Astrocyte of the cerebellum (primary cell): ENCODE data around the gene SLC6A2.

Source experiments
- DNase-seq: peaks from one replicate; pipeline ENCODE4 v3.0.0-alpha.2; 2011; ENCODE audit warnings: low read depth
- H3K4me3 ChIP-seq: 2 replicates; pipeline ENCODE4 v1.5.1; 2011; ENCODE audit warnings: mild to moderate bottlenecking, low read depth, low read length, moderate library complexity
- in situ Hi-C: cut with HindIII; loops from 2 replicates; pipeline ENCODE4 v1.10.0; 2017; ENCODE audit warnings: low sequenced_read_pairs
- TF ChIP-seq, protein P1 (sequence below): IDR thresholded peaks from 2 replicates; pipeline ENCODE4 v1.5.1; 2012; ENCODE audit warnings: low read length, low read depth, moderate library complexity, mild to moderate bottlenecking; ENCODE audit errors: missing control alignments

The SLC6A2 gene

DNA sequence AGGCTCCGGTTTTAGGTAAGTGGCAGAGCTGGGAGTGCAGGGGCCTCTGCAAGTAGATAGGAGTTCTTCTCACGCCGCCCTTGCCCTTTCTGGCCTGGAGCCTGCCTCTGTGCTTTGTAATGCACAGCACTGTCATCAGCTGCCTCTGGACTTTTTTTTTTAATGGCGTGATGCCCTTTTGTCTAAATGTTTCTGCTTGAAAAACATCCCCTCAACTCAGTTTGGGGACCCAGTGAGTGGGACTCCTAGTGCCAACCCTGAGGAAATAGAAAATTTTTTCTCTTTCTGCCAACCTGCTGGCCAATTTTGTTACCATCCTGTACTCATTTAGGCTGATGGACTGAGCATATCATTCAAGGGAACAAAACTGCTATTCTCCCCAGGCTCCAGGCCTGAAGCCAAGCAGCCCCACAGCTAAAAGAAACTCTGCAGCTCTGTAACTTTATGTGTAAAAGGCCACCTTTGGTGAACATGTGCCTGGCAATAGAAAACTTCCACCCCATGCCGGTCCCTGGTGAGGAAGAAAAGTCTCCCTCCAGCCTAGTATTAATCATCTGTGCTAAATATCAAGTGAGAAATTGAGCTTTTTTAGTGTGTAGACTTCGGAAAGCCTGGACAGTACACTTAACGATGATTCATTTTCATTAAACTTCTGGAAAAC lies 22.5 kb downstream of the SLC6A2 start:
- TF ChIP-seq, protein P1, sequence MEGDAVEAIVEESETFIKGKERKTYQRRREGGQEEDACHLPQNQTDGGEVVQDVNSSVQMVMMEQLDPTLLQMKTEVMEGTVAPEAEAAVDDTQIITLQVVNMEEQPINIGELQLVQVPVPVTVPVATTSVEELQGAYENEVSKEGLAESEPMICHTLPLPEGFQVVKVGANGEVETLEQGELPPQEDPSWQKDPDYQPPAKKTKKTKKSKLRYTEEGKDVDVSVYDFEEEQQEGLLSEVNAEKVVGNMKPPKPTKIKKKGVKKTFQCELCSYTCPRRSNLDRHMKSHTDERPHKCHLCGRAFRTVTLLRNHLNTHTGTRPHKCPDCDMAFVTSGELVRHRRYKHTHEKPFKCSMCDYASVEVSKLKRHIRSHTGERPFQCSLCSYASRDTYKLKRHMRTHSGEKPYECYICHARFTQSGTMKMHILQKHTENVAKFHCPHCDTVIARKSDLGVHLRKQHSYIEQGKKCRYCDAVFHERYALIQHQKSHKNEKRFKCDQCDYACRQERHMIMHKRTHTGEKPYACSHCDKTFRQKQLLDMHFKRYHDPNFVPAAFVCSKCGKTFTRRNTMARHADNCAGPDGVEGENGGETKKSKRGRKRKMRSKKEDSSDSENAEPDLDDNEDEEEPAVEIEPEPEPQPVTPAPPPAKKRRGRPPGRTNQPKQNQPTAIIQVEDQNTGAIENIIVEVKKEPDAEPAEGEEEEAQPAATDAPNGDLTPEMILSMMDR: no peak
- no peak overlapping the region for H3K4me3 ChIP-seq
- in situ Hi-C loops: no loop called here
- no peak for DNase-seq

DNA sequence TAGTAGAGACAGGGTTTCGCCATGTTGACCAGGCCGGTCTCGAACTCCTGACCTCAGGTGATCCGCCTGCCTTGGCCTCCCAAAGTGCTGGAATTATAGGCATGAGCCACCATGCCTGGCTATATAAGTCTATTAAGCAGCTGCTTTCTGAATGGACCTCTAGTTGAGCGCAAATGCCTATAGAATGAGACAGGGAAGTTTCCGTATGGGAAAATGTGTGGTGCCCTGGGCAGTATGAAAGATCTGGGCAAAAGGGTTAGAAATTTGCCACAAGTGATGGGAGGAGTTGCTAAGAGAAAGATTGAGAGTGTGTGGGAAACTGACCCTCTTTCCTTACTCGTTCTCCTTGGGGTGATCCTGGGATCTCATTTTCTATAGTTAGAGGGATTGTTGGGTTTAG lies 26.3 kb downstream of the SLC6A2 start:
- DNase-seq: no peak
- TF ChIP-seq, protein P1: no peak
- in situ Hi-C loops: no loop called here
- no peak overlapping the region for H3K4me3 ChIP-seq

DNA sequence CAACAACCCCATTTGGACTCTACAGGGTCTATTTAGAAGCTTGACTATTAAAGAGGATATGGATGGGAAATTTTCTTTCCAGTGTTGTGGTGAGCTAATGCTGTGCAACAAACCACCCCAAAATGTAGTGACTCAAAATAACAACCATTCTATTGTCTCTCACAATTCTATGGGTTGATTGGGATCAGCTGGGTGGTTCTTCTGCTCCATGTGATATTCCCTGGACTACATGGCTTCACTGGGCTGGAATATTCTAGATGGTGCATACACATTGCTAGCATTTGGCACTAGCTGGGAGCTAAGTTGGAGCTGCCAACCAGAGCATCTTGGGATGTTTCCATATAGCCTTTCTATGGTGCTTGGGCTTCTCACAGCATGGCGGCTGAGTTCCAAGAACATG lies 30.2 kb downstream of the SLC6A2 start:
- DNase-seq: no peak
- no peak overlapping the region for H3K4me3 ChIP-seq
- in situ Hi-C loops: no loop called here
- TF ChIP-seq, protein P1: no peak

DNA sequence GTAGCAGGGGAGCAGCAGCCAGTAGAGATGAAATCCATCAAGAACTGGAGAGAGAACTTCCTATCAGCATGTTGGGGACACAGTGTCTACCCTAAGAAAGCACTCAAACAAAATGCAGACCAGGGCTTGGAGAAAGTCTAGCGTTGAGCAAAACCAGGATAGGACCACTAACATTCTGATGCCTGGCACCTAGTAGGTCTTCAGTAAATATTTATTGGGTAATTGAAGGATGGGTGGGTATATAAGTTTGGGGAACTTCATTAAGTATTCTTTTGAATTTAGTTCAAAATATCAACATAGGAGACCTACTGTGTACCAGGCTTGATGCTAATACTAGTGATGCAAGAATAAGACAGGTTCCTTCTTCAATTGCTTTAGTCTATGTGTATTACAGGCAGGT lies 30.9 kb downstream of the SLC6A2 start:
- H3K4me3 ChIP-seq: no peak overlapping the region
- TF ChIP-seq, protein P1: no peak
- no peak for DNase-seq
- in situ Hi-C loops: no loop called here

DNA sequence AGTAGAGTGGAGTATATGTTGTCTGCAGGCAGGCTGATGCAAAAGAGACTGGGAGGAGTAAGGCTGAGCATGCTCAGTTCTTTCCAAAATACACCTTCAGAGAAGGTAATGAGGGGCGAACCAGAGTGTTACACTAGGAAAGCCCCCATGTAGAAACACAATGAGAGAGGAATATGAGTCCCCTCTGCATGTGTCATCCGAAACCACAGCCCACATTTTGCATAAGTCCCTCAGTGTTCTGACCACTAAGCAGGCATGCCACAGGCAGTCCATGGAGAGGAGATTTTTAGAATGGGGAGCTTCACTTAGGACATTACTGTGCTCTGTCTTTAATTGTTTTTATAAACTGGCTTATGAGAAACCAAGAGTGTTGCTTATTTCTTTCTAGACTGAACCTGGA lies 32.0 kb downstream of the SLC6A2 start:
- no peak for DNase-seq
- no peak overlapping the region for H3K4me3 ChIP-seq
- in situ Hi-C loops: no loop called here
- TF ChIP-seq, protein P1: no peak

DNA sequence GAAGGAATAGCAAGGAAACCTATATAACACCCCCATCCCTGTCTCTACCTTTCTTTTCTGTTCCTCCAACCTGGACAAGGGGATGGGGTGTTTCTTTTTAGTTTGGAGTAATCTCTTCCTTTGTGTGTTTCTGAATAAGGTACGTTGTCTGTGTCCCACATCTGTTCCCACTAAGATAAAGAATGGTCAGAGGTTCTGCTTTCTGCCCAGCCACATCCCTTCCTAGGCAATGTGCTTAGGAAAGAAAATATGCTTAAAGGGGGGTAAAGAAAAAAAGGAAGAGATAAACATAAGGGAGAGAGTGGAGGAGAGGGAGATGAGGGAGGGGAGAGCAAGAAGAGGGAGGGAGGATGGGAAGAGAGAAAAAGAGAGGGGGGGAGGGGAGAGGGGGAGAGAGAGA lies 35.1 kb downstream of the SLC6A2 start:
- TF ChIP-seq, protein P1: no peak
- DNase-seq: no peak
- no peak overlapping the region for H3K4me3 ChIP-seq
- in situ Hi-C loops: no loop called here
